Measurements from ENCODE around the gene DLX4.

The DLX4 gene

GRCh38 chr17:49994085-49995054, 25.4 kb downstream of the DLX4 start:
- Histone ChIP-seq H3K27me3 (ENCODE audit: insufficient read depth, low read depth, severe bottlenecking) (peaks cover 6% of the 10 kb centered on the region), H3K4me3 (ENCODE audit: low read depth, low read length) (peak overlapping the region; percentile 55)
- peak; percentile 66 for DNase-seq

GRCh38 chr17:49995055-49995738, 26.2 kb downstream of the DLX4 start, which contains the start of gene DLX3:
TSS of gene DLX3 (minus strand) at chr17:49995224. CDS start at chr17:49994998, 226 bp downstream.
- peak; percentile 24; the same call in 1 of the 2 replicates for TF ChIP-seq CTCF (IDR thresholded peaks at IDR 0.05; ENCODE audit: low read depth, low read length)
- H3K36me3 ChIP-seq = peaks cover 9% of the 10 kb centered on the region
- H3K4me3 ChIP-seq (ENCODE audit: low read depth, low read length) = peak within 1 kb of the TSS; percentile 55
- peaks cover 6% of the 10 kb centered on the region for H3K27me3 ChIP-seq (ENCODE audit: insufficient read depth, low read depth, severe bottlenecking)
- peak within 1 kb of the TSS; percentile 11; the same call in 1 of the 2 replicates for H3K27ac ChIP-seq
- no peaks in the 10 kb centered on the region for H3K9me3 ChIP-seq (ENCODE audit: severe bottlenecking)
- peak; percentile 96 for DNase-seq

More at GRCh38 chr17:49994085-49995054, 25.4 kb downstream of the DLX4 start:
- Histone ChIP-seq H3K27ac (no peak overlapping the region), H3K36me3 (peaks cover 9% of the 10 kb centered on the region), H3K9me3 (ENCODE audit: severe bottlenecking) (no peaks in the 10 kb centered on the region)
- TF ChIP-seq CTCF (IDR thresholded peaks at IDR 0.05; ENCODE audit: low read depth, low read length) = peak; percentile 42

- peak; percentile 12 for DNase-seq
- H3K36me3 ChIP-seq = peaks cover 3% of the 10 kb centered on the region
- TF ChIP-seq CTCF (IDR thresholded peaks at IDR 0.05; ENCODE audit: low read depth, low read length) = no peak
- H3K9me3 ChIP-seq (ENCODE audit: severe bottlenecking) = no peaks in the 10 kb centered on the region
- H3K27me3 ChIP-seq (ENCODE audit: insufficient read depth, low read depth, severe bottlenecking) = peaks cover 6% of the 10 kb centered on the region
- H3K27ac ChIP-seq = no peak overlapping the region; the same call in 1 of the 2 replicates
- H3K4me3 ChIP-seq (ENCODE audit: low read depth, low read length) = no peak overlapping the region
These were observed 27.1 kb downstream of the DLX4 start for GRCh38 chr17:49996121-49996494.

- peaks cover 6% of the 10 kb centered on the region for H3K27me3 ChIP-seq (ENCODE audit: insufficient read depth, low read depth, severe bottlenecking)
- TF ChIP-seq CTCF (IDR thresholded peaks at IDR 0.05; ENCODE audit: low read depth, low read length) = peak; percentile 98
- peak; percentile 73 for DNase-seq
These were observed 27.7 kb downstream of the DLX4 start for GRCh38 chr17:49996495-49997300.

GRCh38 chr17:49997301-49997650, 28.3 kb downstream of the DLX4 start:
- H3K36me3 ChIP-seq = no peaks in the 10 kb centered on the region; the same call in 1 of the 2 replicates
- H3K27ac ChIP-seq = no peak overlapping the region
- H3K4me3 ChIP-seq (ENCODE audit: low read depth, low read length) = peak overlapping the region; percentile 45; the same call in 1 of the 2 replicates
- TF ChIP-seq CTCF (IDR thresholded peaks at IDR 0.05; ENCODE audit: low read depth, low read length) = no peak
- peaks cover 6% of the 10 kb centered on the region for H3K27me3 ChIP-seq (ENCODE audit: insufficient read depth, low read depth, severe bottlenecking)
- DNase-seq = no peak
- H3K9me3 ChIP-seq (ENCODE audit: severe bottlenecking) = no peaks in the 10 kb centered on the region

More at GRCh38 chr17:49996495-49997300, 27.7 kb downstream of the DLX4 start:
- peak overlapping the region; percentile 45 for H3K4me3 ChIP-seq (ENCODE audit: low read depth, low read length)
- no peaks in the 10 kb centered on the region for H3K9me3 ChIP-seq (ENCODE audit: severe bottlenecking)
- H3K27ac ChIP-seq = no peak overlapping the region; the same call in 1 of the 2 replicates
- H3K36me3 ChIP-seq = no peaks in the 10 kb centered on the region; the same call in 1 of the 2 replicates
